Osteoblast (primary cell): ENCODE results near the gene PCGF1. TPM values are rescaled to one million over a fixed set of nuclear protein-coding genes. Genes with fewer than 3 reads are reported as not detected.

Experiments used
- DNase-seq: peaks from one replicate; pipeline ENCODE4 v3.0.0; 2011; ENCODE audit warnings: low spot score, mixed read lengths; ENCODE audit not compliant: insufficient read length; ENCODE audit errors: missing footprints
- H2AFZ ChIP-seq: 2 replicates; pipeline ENCODE4 v1.6.0; 2011; ENCODE audit warnings: mild to moderate bottlenecking, low read length
- H3K27ac ChIP-seq: 2 replicates; pipeline ENCODE4 v1.5.1; 2011; ENCODE audit warnings: mild to moderate bottlenecking, low read depth, low read length, moderate library complexity
- H3K27me3 ChIP-seq: 2 replicates; pipeline ENCODE4 v1.6.0; 2012; ENCODE audit warnings: mild to moderate bottlenecking, control low read depth, inconsistent platforms, low read length, moderate library complexity; ENCODE audit not compliant: insufficient read depth
- H3K36me3 ChIP-seq: 2 replicates; pipeline ENCODE4 v1.5.1; 2011; ENCODE audit warnings: mild to moderate bottlenecking, low read length, control low read depth, moderate library complexity; ENCODE audit not compliant: insufficient read depth
- H3K4me1 ChIP-seq: 2 replicates; pipeline ENCODE4 v1.5.1; 2011; ENCODE audit warnings: mild to moderate bottlenecking, low read length, control low read depth, moderate library complexity; ENCODE audit not compliant: insufficient read depth
- H3K4me2 ChIP-seq: 2 replicates; pipeline ENCODE4 v1.6.0; 2011; ENCODE audit warnings: mild to moderate bottlenecking, low read length; ENCODE audit not compliant: insufficient read depth
- H3K4me3 ChIP-seq: fragments of 200-600 bp; sonication (generic); 3 replicates; pipeline ENCODE4 v1.5.1; 2012; ENCODE audit warnings: mild to moderate bottlenecking, low read length, inconsistent platforms; ENCODE audit not compliant: insufficient read depth
- H3K79me2 ChIP-seq: 2 replicates; pipeline ENCODE4 v1.6.0; 2012; ENCODE audit warnings: mild to moderate bottlenecking, low read length, control low read depth, inconsistent platforms; ENCODE audit not compliant: insufficient read depth
- H3K9me3 ChIP-seq: 2 replicates; pipeline ENCODE4 v1.5.1; 2011; ENCODE audit warnings: low read depth, low read length, control low read depth
- H4K20me1 ChIP-seq: 2 replicates; pipeline ENCODE4 v1.6.0; 2012; ENCODE audit warnings: mild to moderate bottlenecking, low read length, control low read depth; ENCODE audit not compliant: insufficient read depth
- CTCF ChIP-seq: IDR thresholded peaks from 2 replicates; pipeline ENCODE4 v1.5.1; 2011; ENCODE audit warnings: mild to moderate bottlenecking, low read depth, low read length, moderate library complexity; ENCODE audit errors: extremely low read depth
- total RNA-seq: library from RNA; depleted of rRNA; stranded (reverse); fragments of >200 nt; gene quantifications from 2 replicates; pipeline ENCODE4 v1.2.3, GENCODE V29; 2012

The PCGF1 gene
- total RNA-seq, 1 donor, result 22.4 TPM

GRCh38 chr2:74502720-74503505 is 4.6 kb downstream of the PCGF1 start:
- H3K27ac ChIP-seq, result peak overlapping the region; percentile 81
- H3K79me2 ChIP-seq, result peaks cover 41% of the 10 kb centered on the region
- H3K36me3 ChIP-seq, result peaks cover 14% of the 10 kb centered on the region
- peak; percentile 16 for TF ChIP-seq CTCF
- H3K27me3 ChIP-seq, result no peaks in the 10 kb centered on the region
- peak overlapping the region; percentile 91 for H3K4me2 ChIP-seq
- H3K4me3 ChIP-seq, result peak overlapping the region; percentile 80
- H4K20me1 ChIP-seq, result no peaks in the 10 kb centered on the region
- DNase-seq, result peak; percentile 99
- no peaks in the 10 kb centered on the region for H3K9me3 ChIP-seq
- peak overlapping the region; percentile 82 for H2AFZ ChIP-seq
- H3K4me1 ChIP-seq, result peaks cover 53% of the 10 kb centered on the region

DNA sequence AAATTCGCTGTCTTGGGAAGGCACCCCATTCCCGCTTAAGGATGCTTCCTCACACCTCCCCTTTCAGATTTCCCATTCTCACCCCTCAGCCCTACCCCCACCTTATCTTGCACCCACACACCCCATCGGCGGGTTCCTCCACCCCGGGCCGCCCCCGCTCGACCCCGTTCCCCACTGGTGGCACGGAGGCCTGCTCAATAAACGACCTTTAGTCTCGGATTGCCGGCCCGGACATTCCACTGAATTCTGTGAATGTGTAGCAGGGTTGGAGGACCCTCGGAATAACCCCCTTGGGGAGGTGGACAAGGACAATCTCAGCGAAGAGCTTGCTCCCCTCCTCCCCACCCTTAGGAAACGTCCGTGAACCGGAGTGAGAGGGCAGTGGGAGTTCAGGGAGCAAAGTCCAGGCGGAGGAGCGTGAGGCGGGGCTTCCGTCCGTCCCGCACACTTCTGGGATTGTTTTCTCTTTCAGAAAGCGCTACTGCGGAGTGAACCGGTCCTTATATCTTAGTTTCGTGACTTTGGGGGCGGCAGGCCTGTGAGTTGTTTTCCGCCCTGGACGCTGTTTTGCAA is 5.3 kb downstream of the PCGF1 start:
- Histone ChIP-seq H3K27ac (no peak overlapping the region), H3K4me2 (peak overlapping the region; percentile 91), H2AFZ (no peak overlapping the region), H3K27me3 (no peaks in the 10 kb centered on the region), H3K36me3 (peaks cover 14% of the 10 kb centered on the region), H3K4me1 (peaks cover 50% of the 10 kb centered on the region), H3K4me3 (peak overlapping the region; percentile 80), H3K9me3 (no peaks in the 10 kb centered on the region), H3K79me2 (peaks cover 41% of the 10 kb centered on the region), H4K20me1 (no peaks in the 10 kb centered on the region)
- TF ChIP-seq CTCF, result no peak
- DNase-seq, result peak; percentile 74

DNA sequence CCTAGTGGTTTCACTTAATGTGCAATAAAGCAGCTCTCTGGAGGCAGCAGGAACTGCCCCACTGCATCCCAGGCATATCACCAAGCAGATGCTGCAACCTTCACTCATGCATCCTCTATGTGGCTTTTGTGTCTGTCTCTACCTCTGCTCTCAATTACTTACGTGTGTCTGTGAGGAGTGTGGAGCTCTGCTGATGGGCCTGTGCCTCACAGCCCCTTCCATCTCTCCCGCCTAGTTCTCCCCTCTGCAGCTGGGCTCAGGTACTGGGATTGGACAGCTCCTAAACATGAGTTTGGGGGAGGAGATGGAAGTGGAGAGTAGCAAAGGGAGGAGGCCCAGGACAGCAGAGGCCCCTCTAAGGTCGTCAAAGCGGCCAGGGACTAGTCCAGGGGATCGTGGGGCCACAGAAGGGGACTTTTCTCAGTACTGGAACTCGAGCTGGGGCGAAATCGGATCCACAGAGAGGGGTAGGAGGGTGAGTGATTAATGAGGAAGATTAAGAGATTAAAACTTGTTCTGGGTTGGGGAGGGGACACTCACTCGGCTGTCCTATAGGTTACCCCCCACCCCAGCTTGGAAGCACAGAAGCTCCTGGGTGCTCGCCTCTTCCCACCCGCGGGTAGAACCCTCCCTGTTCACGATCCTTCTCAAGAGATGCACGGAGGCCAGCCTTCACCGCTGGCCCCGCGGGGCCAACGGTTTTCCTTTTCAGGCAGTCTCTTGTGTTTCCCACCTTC is 6.0 kb downstream of the PCGF1 start:
- H3K4me2 ChIP-seq, result no peak overlapping the region

More for the DNA sequence above, 6.0 kb downstream of the PCGF1 start:
- H3K79me2 ChIP-seq, result peaks cover 34% of the 10 kb centered on the region
- H3K27me3 ChIP-seq, result no peaks in the 10 kb centered on the region
- H3K36me3 ChIP-seq, result peaks cover 14% of the 10 kb centered on the region
- no peaks in the 10 kb centered on the region for H3K9me3 ChIP-seq
- H3K27ac ChIP-seq, result no peak overlapping the region
- H2AFZ ChIP-seq, result no peak overlapping the region
- no peaks in the 10 kb centered on the region for H4K20me1 ChIP-seq
- TF ChIP-seq CTCF, result no peak
- peaks cover 44% of the 10 kb centered on the region for H3K4me1 ChIP-seq
- no peak overlapping the region for H3K4me3 ChIP-seq
- peak; percentile 83 for DNase-seq
